Measurements from ENCODE around the gene ITM2B. TPM values are rescaled to one million over a fixed set of nuclear protein-coding genes. Genes with fewer than 3 reads are reported as not detected.

ITM2B gene
- total RNA-seq, 3 donors from 2014 or later, result 418 to 517 (median 511) TPM

DNA sequence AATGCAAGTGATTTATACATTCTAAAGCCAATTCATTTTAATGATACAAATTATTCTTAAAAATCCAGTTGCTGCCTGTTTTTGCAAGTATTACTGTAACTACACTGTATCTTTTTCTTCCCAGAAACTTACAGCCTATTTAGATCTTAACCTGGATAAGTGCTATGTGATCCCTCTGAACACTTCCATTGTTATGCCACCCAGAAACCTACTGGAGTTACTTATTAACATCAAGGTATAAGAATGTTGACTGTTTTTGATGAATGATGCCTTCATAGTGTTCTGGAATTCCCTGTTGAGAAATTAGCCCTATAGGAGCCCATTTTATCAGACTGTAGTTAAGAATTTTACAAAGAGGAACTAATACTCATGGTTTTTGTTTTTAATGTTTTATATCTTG, 25.0 kb downstream of the ITM2B start:
- no peak for DNase-seq
- intact Hi-C loops (cut with DNase I, micrococcal nuclease), result no loop called here
- no peak for ATAC-seq
- no peak for TF ChIP-seq CTCF (IDR thresholded peaks at IDR 0.05)
- H3K4me1 ChIP-seq (ENCODE audit: low read depth), result no peaks in the 10 kb centered on the region
- H3K9me3 ChIP-seq, result no peaks in the 10 kb centered on the region
- H3K4me3 ChIP-seq, result no peak overlapping the region
- H3K36me3 ChIP-seq (ENCODE audit: low read depth), result peaks cover 6% of the 10 kb centered on the region

DNA sequence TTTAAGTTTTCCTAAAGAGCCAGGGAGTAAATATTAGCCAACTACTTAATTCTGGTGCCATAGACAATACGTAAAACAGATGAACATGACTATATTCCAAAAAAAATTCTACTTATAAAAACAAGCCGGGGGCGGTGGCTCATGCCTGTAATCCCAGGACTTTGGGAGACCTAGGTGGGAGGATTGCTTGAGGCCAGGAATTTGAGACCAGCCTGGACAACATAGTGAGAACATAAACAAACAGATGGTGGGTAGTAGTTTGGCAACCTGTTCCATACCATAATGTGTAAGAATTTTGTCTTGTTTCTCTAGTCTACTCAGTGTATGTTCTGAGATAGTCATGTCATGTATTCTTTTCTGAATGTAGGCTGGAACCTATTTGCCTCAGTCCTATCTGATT, 25.4 kb downstream of the ITM2B start:
- no peak for TF ChIP-seq CTCF (IDR thresholded peaks at IDR 0.05)
- no peak for DNase-seq
- H3K36me3 ChIP-seq (ENCODE audit: low read depth), result peaks cover 6% of the 10 kb centered on the region
- H3K4me1 ChIP-seq (ENCODE audit: low read depth), result no peaks in the 10 kb centered on the region
- no peak overlapping the region for H3K4me3 ChIP-seq
- H3K9me3 ChIP-seq, result no peaks in the 10 kb centered on the region
- ATAC-seq, result no peak
- intact Hi-C loops (cut with DNase I, micrococcal nuclease), result no loop called here

DNA sequence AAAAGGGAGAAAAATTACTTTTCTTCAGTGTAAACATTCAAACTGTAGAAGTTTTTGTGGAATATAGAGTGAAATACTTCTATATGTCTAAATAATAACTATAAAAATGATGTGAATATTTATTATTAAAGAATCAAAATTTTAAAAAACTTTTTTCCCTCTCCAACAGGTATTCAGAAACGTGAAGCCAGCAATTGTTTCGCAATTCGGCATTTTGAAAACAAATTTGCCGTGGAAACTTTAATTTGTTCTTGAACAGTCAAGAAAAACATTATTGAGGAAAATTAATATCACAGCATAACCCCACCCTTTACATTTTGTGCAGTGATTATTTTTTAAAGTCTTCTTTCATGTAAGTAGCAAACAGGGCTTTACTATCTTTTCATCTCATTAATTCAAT, 28.0 kb downstream of the ITM2B start:
- Histone ChIP-seq H3K36me3 (ENCODE audit: low read depth) (no peaks in the 10 kb centered on the region), H3K4me1 (ENCODE audit: low read depth) (no peaks in the 10 kb centered on the region), H3K4me3 (no peak overlapping the region), H3K9me3 (no peaks in the 10 kb centered on the region)
- no peak for TF ChIP-seq CTCF (IDR thresholded peaks at IDR 0.05)
- ATAC-seq (no peak), DNase-seq (no peak)
- intact Hi-C loops (cut with DNase I, micrococcal nuclease), result no loop called here

GRCh38 chr13:48263196-48263595, 30.2 kb downstream of the ITM2B start:
- Histone ChIP-seq H3K9me3 (no peaks in the 10 kb centered on the region), H3K4me1 (ENCODE audit: low read depth) (no peaks in the 10 kb centered on the region), H3K4me3 (no peak overlapping the region), H3K36me3 (ENCODE audit: low read depth) (no peaks in the 10 kb centered on the region)
- intact Hi-C loops (cut with DNase I, micrococcal nuclease), result no loop called here
- ATAC-seq (no peak), DNase-seq (no peak)
- TF ChIP-seq CTCF (IDR thresholded peaks at IDR 0.05), result no peak

DNA sequence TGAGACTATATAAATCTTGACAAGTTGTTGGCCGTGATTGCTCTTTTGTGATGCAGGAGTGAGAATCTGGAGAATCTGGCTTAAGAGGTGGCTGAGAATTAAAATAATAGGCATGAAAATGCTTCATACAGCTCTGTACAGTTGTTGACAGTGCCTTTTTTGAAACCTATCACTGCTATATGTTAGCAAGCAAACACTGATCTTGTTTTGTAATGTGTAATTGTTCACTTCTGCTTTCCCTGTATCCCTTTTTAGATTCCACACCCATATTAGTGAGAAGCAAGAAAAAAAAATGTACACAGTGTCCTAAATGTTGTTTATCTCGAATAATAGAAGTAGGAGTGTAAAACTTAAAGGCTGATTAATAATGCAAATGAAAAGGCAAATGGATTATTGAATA, 31.1 kb downstream of the ITM2B start:
- Histone ChIP-seq H3K36me3 (ENCODE audit: low read depth) (no peaks in the 10 kb centered on the region), H3K4me1 (ENCODE audit: low read depth) (no peaks in the 10 kb centered on the region), H3K4me3 (no peak overlapping the region), H3K9me3 (no peaks in the 10 kb centered on the region)
- TF ChIP-seq CTCF (IDR thresholded peaks at IDR 0.05), result no peak
- no peak for ATAC-seq
- DNase-seq, result no peak
- intact Hi-C loops (cut with DNase I, micrococcal nuclease), result no loop called here

DNA sequence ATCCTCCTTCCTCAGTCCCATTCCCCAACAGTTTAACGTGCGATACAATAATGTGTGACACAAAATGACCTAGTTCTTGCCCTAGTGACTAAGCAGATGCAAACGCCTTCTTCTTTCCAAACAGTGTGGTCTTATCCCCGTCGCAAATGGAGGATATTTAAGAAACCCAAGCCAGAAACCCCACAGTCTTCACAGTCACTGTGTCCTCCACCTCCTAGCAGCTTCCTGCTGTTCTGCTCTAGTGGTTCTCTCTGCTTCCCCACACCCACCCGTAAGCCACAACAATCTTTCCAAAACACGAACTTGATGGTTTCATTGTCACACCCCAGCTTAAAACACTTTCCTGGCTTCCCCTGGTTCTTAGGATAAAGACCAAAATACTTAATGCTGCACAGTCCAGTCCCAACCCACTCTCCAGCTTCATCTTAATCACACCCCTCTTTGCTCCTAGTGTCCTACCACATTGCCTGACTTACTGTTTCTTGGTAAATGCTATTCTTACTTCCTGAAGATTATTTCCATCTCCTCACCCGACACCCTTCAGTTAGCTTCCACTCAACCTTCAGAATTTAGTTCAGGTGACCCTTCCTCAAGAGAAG, 32.3 kb downstream of the ITM2B start:
- no peaks in the 10 kb centered on the region for H3K4me1 ChIP-seq (ENCODE audit: low read depth)
- DNase-seq, result no peak
- no peaks in the 10 kb centered on the region for H3K36me3 ChIP-seq (ENCODE audit: low read depth)
- peak; percentile 55 for ATAC-seq
- intact Hi-C loops (cut with DNase I, micrococcal nuclease), result no loop called here
- H3K4me3 ChIP-seq, result no peak overlapping the region
- H3K9me3 ChIP-seq, result no peaks in the 10 kb centered on the region
- no peak for TF ChIP-seq CTCF (IDR thresholded peaks at IDR 0.05)
